Medulla oblongata (tissue), 1 donor: ENCODE data around the gene TBC1D2B.
"Not testable (repeated sequence)": the region's sequence is repeated elsewhere in the genome, so short reads cannot be mapped to it uniquely, and the experiment has no call there.

Experiments
- DNase-seq: peaks from one replicate; pipeline ENCODE4 v3.0.0-alpha.2; 2015; ENCODE audit errors: extremely low spot score

The TBC1D2B gene

DNA sequence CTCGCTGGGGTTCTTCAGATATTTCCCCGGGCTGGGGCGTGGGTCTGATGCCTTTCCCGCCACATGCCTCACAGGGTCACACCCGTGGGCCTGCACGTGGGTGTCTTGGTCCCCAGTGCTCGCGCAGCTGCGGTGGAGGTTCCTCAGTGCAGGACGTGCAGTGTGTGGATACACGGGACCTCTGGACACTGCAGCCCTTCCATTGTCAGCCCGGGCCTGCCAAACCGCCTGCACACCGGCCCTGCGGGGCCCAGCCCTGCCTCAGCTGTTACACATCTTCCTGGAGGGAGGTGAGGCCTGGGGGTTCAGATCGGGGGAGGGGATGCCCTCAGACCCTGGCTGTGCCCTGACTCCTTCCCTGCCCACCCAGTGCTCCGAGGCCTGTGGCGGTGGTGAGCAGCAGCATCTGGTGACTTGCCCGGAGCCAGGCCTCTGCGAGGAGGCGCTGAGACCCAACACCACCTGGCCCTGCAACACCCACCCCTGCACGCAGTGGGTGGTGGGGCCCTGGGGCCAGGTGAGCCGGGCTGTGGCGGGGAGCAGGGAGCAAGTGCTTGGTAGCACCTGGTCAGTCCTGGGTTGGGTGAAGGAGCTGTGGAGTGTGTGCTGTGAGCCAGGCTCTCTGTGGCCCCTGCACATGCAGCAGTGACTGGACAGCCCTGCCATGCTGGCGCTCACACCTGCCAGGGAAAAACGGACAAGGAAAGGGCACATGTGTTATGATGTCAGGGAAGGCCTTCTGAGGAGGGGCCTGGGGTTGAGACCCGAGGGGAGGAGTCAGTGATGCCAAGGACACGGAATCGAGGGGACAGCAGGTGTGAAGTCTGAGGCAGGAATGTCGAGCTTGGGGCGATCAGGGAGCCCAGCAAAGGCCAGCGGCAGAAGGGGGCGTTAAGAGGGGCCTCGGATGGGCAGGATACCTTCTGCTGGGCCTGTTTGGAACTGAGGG is 88.9 kb downstream of the TBC1D2B start:
- DNase-seq = no peak

DNA sequence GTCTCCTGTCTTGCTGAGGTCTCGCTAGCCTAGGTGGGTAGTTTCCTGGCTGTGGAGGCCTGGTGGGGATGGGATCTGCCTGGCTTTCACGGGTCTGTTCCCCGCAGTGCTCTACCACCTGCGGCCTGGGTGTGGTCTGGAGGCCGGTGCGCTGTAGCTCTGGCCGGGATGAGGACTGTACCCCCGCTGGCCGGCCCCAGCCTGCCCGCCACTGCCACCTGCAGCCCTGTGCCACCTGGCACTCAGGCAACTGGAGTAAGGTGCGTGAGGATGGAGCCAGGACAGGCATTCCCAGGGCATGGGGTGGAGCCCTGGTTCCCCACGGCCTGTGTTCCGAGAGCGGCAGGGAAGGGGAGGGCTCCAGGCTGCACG is 89.8 kb downstream of the TBC1D2B start:
- not testable (repeated sequence) for DNase-seq

DNA sequence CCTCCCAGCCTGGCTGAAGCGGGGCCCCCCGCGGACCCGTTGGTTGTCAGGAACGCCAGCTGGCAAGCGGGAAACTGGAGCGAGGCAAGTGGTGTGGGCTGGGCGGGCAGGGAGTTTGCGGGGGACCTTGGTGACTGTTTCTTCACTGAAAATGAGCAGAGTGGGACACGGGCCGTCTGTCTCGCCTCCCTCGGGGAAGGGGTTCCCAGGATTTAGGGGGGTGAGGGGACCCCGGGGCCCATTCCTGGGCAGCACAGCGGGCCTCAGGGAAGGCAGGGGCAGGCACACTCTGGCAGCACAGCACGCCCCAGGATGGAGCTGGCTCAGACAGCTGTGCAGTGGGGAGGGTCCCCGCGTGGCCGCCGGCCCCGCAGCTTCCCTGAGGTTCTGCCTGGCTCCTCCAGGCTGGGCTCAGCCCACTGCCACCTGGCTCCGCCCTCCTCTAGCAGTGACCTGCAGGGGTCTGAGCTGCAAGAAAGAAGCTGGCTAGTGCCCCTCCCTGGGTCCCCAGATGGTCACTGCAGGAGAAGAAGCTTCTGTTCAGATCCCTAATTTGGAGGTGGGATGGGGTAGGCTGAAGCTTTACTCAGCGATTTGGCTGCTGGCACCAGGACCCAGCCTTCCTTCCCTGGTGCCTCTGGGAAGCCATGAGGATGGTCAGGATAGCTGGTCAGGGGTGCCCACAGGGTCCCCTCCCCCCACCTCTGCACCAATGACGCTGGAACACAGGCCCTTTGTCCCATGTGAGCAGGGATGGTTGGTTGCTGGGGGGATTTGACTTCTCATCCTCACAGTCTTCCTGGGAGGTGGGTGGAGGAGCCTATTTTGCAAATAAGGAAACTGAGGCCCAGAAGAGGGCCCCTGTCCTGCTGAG is 90.4 kb downstream of the TBC1D2B start:
- DNase-seq = no peak

DNA sequence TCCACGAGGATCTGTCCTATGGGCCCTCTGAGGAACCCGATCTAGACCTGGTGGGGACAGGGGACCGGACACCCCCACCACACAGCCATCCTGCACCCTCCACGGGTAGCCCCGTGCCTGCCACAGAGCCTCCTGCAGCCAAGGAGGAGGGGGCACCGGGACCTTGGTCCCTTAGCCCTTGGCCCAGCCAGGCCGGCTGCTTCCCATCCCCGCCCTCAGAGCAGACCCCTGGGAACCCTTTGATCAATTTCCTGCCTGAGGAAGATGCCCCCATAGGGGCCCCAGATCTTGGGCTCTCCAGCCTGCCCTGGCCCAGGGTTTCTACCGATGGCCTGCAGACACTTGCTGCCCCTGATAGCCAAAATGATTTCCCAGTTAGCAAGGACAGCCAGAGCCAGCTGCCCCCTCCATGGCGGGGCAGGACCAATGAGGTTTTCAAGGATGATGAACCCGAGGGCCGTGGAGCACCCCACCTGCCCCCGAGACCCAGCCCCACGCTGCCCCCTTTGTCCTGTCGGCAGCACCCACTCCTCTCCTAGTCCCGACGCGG is 91.5 kb downstream of the TBC1D2B start:
- DNase-seq = no peak

DNA sequence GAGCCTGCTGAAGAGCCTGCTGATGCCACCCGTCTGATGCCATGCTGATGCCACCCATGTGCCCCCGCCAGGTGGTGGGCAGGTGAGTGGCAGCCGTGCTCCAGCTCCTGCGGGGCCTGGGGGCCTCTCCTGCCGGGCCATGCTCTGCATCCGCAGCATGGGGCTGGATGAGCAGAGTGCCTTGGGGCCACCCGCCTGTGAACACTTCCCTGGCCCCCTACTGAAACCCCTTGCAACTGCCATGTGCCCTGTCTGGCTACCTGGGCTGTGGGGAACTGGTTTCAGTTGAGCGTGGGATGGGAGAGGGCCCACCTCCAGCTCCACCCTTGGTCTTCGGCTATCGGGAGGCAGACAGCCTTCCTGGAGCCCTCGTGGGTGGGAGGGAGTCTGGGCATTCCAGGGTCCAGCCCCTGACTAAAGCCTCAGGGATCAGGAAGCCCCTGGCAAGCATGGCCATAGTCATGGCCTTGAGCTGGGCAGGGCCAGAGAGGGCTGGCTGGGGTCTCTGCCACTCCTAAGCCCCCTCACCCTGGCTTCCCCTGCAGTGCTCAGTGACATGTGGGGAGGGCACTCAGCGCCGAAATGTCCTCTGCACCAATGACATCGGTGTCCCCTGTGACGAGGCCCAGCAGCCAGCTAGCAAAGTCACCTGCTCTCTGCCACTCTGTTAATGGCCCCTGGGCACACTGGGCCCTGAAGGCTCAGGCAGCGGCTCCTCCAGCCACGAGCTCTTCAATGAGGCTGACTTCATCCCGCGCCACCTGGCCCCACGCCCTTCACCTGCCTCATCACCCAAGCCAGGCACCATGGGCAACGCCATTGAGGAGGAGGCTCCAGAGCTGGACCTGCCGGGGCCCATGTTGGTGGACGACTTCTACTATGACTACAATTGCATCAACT is 92.2 kb downstream of the TBC1D2B start:
- DNase-seq = no peak

DNA sequence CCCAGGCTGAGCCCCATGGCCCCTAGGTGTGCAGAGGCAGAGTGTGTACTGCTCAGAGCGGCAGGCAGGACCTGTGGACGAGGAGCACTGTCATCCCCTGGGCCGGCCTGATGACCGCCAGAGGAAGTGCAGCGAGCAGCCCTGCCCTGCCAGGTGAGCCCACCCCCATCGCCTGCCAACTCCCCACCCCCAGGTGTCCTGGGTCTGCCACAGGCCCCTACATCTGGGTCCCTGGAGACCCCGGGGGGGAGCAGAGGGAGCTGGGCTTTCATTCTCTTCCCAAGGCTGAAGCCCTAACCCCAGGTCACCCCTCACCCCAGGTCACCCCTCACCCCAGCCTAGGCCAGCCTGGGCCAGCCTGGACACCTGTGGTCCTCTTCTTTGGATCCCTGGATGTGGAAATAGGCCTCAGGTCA is 93.1 kb downstream of the TBC1D2B start:
- DNase-seq = no peak

DNA sequence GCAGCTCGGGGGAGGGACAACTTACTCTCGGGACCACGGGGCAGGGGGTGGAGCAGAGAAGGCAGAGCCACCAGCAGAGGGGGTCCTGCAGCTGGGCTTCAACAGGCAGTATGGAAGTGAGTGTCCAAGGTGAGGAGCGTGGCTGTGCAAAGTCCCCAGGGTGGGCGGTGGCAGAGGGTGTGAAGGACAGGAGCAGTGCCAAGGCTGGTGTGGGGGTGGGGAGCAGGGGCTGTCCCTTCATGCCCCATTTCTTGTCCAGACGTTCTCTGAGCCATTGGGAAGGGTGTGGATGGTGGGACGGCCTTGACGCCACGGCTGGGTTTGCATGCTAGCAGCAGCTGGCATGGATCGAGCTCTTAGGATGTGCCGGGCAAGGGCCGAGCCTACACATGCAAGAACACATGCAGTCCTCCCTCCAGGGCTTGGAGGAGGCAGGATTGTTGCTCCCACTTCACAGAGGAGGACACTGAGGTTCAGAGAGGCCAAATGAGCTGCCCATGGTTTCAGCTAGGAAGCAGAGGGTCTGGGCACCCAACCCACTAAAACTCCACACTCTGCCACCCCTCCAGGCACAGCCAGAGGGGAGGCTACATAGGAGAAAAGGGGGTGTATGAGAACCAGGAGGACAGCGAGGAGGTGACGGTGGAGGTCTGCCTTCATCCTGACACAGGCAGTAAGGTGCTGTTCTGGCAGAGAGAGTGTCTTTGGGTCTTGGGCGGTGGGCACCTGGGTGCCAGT is 93.6 kb downstream of the TBC1D2B start:
- DNase-seq = no peak

DNA sequence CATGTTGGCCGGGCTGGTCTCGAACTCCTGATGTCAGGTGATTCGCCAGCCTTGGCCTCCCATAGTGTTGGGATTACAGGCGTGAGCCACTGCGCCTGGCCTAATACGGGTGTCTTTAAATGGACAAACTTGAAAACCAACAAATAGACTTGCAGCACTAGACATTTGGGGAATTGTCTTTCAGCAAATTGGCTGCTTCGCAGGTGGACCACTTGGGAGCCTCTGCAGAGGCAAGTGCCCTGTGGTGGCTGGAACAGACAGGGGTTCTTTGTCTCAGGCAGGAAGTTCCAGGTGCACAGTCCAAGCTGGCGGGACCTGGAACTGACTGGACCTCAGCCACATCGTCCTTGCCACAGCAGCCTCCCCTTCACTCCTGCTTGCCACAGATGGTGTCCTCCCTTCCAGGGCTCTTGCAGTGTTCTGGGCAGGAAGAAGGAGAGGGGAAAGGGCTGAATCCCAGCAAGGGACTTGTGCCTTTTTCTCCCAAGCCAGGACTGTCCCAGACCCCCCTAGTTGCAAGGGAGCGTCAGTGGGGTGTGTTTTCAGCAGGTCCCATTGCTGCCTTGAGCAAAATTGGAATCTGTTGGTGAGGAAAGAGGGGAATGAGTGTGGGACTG is 94.3 kb downstream of the TBC1D2B start:
- DNase-seq = no peak

DNA sequence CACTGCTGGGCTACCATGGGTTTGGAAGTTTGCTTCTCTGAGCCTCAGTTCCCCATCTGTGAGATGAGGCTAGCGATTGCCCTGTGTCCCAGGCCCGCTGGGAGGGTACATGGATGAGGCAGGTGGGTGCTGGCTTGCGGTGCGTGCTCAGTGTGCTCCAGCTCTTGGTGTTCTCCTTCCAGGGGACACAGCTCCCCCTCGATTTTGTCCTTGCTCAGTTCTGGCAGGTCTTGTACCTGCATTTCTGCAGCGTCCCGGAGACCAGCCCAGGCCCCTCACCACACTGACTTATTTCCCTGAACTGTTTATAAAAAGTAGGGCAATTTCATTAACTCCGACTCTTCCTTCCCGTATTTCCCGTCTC is 95.4 kb downstream of the TBC1D2B start:
- no peak for DNase-seq

DNA sequence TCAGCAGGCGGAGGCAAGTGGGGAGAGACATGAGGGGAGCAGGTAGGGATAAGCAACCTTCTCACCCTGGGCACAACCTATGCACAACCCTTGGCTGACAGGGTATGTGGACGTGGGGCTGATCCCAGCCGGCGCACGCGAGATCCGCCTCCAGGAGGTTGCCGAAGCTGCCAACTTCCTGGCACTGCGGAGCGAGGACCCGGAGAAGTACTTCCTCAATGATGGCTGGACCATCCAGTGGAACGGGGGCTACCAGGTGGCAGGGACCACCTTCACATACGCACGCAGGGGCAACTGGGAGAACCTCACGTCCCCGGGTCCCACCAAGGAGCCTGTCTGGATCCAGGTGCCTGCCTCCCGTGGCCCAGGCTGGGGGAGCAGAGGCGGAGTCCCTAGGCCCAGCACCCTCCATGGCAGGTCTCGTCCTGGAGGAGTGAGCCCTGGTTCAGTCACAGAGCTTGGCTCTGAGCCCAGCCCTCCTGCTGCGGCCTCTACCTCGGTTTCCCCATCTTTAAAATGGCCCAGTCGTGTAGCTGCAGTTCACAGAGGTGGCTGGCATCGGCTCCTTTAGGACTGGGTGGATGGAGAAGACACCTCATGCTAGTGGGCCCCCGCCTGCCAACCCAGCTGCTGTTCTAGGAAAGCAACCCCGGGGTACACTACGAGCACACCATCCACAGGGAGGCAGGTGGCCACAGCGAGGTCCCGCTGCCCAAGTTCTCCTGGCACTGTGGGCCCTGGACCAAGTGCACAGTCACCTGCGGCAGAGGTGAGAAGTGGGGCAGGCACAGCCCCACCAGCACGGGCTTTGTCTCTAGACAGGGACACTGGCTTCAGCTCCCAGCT is 96.0 kb downstream of the TBC1D2B start:
- DNase-seq = no peak

DNA sequence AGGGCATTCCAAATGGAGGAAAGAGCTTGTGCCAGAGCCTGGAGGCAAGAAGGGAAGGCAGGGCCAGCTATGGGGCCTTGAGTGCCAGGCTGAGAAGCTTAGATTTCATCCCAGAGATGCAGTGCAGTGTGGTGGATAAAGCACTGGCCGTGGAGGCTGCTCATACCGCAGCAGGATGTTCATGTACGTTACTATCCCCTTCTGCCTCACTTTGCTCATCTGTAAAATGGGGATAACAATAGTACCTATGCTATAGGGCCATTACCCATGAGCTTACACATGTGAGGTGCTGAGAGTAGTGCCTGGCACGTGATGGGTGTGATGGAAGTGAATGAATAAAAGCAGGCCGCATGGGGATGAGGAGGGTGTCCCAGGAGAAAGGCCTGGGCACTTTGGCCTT is 96.8 kb downstream of the TBC1D2B start:
- DNase-seq = not testable (repeated sequence)

DNA sequence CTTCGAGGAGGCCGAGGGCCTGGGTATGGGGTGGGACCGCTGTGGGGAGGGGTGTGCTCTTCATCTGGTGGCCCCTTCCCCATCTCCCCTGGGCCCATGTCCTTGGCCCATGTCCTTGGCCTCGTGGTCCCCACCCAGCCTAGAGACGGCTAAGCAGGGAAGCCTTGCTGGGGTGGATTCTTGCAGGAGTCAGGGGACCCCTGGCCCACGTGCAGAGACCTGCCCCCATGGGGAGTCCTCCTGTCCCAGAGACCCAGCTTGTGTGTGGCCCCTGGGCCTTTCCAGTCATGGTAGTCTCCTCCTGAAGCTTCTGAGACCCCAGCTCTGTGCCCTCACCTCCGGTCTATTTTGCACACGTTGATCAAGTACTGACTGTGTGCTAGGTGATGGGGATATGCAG is 97.4 kb downstream of the TBC1D2B start:
- DNase-seq = no peak

DNA sequence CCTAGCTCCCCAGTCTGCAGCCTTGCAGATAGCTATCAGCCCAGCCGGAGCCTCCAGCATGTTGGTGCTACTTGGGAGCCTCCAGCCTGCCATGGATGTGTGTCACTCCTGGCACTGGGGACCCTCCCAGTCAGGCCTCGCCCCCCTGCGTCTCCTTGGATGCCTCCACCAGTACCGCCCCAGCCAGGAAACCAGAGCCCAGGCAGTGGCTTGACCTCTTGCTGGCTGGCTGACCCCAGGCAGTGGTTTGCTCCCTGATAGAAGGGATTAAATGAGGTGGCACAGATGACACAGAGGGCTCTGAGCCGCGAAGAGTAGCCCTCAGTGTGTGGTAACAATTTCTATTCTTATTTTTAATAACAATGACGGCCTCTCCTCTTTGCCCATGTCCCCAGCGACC is 98.4 kb downstream of the TBC1D2B start:
- DNase-seq = not testable (repeated sequence)

DNA sequence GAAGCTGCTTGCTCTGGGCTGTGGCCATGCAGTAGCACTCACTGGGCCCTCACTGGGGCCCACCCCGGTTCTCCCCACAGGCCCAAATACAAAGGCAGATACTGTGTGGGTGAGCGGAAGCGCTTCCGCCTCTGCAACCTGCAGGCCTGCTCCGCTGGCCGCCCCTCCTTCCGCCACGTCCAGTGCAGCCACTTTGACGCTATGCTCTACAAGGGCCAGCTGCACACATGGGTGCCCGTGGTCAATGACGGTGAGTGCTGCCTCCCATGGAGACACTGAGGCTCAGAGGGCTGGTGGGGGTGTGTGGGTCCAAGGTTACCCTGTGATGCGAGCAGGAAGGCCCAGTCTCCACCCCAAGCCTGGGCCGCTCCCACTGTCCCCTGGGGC is 98.8 kb downstream of the TBC1D2B start:
- DNase-seq = not testable (repeated sequence)

DNA sequence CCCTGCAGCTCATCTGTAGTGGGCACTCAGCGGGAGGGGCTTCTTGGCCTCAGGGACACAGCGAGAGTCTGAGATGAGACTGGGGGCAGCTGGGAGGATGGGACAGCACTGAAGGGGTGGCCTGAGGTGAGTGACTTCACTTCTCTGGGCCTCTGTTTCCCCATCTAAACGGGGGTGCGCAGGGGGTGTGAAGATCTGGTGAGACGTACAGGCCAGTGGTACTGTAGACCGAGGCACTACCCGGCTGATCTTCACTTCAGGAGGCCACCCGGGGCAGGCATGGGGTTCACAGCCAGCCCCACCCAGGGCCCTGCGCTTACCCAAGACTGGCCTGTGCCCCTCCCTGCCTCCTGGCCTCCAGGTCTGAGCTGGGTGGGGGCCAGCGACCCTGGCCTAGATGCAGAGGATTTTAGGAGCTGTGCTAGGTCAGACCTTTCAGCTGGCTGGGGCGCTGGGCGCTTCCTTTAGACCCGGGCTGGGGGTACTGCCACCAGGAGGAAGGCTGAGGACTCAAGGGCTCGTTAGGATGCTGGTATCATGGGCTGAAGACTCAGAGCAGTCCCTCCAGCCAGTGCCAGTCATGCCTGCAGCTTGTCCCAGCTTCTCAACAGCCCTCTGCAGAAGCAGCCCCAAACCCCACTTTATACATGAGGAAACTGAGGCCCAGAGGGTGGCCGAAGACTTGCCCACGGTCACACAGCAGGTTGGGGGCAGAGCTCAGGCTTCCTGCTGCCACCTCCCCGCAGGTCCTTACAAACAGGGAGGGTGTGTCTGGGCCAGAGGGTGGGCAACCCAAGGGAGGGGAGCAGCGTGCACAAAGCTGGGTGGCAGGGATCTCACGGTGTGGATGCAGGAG is 99.4 kb downstream of the TBC1D2B start:
- DNase-seq = not testable (repeated sequence)

DNA sequence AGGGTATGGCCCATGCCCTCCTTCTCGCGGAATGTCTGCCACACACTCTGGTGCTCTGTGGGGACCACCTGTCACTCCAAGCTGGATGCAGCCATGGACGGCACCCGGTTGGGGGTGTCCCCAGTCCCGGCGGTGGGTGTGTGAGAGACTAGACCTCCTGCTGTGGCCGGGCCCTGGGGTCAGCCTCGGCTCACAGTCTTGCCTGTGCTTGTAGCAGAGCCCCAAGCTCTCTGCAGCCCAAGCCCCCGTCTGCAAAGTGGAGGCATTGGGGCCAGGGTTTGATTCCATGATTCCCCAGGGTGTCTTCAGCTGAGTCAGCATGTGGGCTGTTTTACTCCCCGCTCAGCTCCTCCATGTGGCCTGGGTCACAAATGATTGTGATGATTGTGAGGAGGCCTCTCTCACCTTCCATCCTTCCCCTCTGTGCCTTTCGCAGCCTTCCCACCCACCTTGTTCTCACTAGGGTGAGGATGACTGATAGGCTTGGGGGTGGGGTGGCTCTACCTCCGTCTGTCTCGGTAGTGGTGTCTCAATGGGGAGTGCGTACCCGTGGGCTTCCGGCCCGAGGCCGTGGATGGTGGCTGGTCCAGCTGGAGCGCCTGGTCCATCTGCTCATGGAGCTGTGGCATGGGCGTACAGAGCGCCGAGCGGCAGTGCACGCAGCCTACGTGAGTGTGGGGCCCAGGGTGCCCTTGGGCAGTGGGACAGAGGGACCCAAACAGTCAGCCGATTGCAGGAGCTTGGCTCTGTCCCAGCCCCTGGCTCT is 100.6 kb downstream of the TBC1D2B start:
- DNase-seq = not testable (repeated sequence)

DNA sequence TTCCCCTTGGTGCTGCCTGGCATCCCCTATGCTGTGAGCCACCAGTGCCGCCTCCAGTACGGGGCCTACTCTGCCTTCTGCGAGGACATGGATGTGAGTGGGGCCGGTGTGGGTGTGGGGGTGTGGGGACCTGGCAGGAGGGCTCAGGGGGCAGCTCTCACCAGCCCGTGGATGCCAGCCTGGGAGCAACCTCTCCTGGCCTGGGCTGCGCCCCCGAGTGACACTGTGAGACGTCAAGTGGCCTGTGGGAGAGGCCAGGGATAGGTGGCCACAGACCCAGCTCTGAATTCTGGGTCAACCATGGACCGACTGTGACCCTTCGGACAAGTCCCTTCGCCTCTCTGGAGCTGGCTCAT is 101.4 kb downstream of the TBC1D2B start:
- not testable (repeated sequence) for DNase-seq
